ENCODE measurements around the gene HEXD. TPM values are rescaled to one million over a fixed set of nuclear protein-coding genes. Genes with fewer than 3 reads are reported as not detected.

Gene HEXD
- polyA plus RNA-seq, 1 experiment = 8.9 TPM

GRCh38 chr17:82438401-82439193 lies 20.4 kb downstream of the HEXD start:
- ChIA-PET POLR2A (no interaction called here), CTCF (interaction anchor here (0.8 kb wide), 1 partner anchor 14 kb away, joined by 3 read pairs; no protein-coding TSS in a partner anchor)
- Histone ChIP-seq H3K27me3 (ENCODE audit: control insufficient read depth, insufficient read depth, low read length) (no peaks in the 10 kb centered on the region), H3K36me3 (ENCODE audit: control insufficient read depth, insufficient read depth, low read length) (peaks cover 8% of the 10 kb centered on the region), H3K4me3 (ENCODE audit: low read depth, low read length) (no peak overlapping the region)
- no peak for DNase-seq (ENCODE audit: low read depth)
- TF ChIP-seq, protein P1, sequence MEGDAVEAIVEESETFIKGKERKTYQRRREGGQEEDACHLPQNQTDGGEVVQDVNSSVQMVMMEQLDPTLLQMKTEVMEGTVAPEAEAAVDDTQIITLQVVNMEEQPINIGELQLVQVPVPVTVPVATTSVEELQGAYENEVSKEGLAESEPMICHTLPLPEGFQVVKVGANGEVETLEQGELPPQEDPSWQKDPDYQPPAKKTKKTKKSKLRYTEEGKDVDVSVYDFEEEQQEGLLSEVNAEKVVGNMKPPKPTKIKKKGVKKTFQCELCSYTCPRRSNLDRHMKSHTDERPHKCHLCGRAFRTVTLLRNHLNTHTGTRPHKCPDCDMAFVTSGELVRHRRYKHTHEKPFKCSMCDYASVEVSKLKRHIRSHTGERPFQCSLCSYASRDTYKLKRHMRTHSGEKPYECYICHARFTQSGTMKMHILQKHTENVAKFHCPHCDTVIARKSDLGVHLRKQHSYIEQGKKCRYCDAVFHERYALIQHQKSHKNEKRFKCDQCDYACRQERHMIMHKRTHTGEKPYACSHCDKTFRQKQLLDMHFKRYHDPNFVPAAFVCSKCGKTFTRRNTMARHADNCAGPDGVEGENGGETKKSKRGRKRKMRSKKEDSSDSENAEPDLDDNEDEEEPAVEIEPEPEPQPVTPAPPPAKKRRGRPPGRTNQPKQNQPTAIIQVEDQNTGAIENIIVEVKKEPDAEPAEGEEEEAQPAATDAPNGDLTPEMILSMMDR (IDR thresholded peaks at IDR 0.05; ENCODE audit: insufficient read depth, low read depth, low read length) = no peak

DNA sequence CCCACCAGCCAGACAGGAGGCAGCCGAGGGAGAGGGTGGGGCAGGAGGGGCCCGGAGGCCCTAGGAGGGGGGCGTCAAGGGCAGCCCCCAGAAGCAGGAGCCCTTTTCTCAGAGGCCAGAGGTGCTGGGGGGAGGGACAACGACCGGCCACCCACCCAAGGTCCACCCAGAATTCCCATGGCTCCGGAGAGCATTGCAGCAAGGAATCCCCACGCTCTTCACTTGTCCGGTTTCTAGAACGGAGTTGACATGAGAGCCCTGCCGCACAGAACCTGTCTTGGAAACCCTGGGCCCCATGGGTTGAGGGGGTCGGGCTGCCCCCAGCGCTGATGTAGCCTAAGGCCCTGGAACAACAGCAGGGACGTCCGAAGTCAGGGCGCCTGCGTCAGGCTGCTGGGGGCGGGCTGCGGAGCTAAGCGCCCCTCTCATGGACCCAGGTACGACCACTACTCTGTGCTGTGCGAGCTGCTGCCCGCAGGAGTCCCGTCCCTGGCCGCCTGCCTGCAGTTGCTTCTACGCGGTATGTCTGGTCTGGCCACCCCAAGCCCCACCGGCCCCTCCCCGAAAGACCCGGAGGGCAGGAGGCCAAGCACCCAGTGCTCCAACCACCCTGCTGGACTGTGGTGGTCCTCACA lies 21.2 kb downstream of the HEXD start:
- no peak overlapping the region for H3K4me3 ChIP-seq (ENCODE audit: low read depth, low read length)
- no peaks in the 10 kb centered on the region for H3K27me3 ChIP-seq (ENCODE audit: control insufficient read depth, insufficient read depth, low read length)
- DNase-seq (ENCODE audit: low read depth) = no peak
- TF ChIP-seq, protein P1 (IDR thresholded peaks at IDR 0.05; ENCODE audit: insufficient read depth, low read depth, low read length) = no peak
- POLR2A ChIA-PET = no interaction called here
- H3K36me3 ChIP-seq (ENCODE audit: control insufficient read depth, insufficient read depth, low read length) = peaks cover 14% of the 10 kb centered on the region
- CTCF ChIA-PET = no interaction called here

DNA sequence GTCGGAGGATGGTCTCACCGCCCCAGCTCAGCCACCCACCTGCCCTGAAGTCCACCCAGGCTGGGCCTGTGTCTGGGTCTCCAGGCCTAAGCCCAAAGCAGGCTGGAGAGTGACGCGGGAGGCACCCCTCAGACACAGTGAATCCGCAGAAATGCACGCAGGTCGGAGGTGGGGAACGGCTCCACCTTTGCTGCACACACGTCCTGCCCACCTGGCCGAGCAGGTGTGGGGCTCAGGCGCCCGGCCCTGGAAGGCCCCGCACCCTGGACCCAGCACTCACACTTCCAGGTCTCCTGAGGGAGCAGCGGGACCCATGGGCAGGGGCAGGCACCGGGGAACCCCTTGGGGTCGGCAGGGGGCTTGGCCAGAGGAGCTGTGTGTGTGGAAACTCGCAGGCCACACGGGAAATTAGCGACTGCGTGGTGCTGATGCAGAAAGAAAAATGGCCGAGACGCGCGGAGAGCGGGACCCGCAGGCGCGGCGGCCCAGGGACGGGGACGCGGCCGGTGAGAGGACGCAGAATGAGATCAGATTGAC lies 21.8 kb downstream of the HEXD start:
- no peak for DNase-seq (ENCODE audit: low read depth)
- POLR2A ChIA-PET = no interaction called here
- H3K27me3 ChIP-seq (ENCODE audit: control insufficient read depth, insufficient read depth, low read length) = no peaks in the 10 kb centered on the region
- CTCF ChIA-PET = no interaction called here
- no peak overlapping the region for H3K4me3 ChIP-seq (ENCODE audit: low read depth, low read length)
- H3K36me3 ChIP-seq (ENCODE audit: control insufficient read depth, insufficient read depth, low read length) = peaks cover 17% of the 10 kb centered on the region
- TF ChIP-seq, protein P1 (IDR thresholded peaks at IDR 0.05; ENCODE audit: insufficient read depth, low read depth, low read length) = no peak

GRCh38 chr17:82440469-82440981 lies 22.4 kb downstream of the HEXD start:
- Histone ChIP-seq H3K4me3 (ENCODE audit: low read depth, low read length) (no peak overlapping the region), H3K27me3 (ENCODE audit: control insufficient read depth, insufficient read depth, low read length) (no peaks in the 10 kb centered on the region), H3K36me3 (ENCODE audit: control insufficient read depth, insufficient read depth, low read length) (peaks cover 22% of the 10 kb centered on the region)
- TF ChIP-seq, protein P1 (IDR thresholded peaks at IDR 0.05; ENCODE audit: insufficient read depth, low read depth, low read length) = no peak
- ChIA-PET POLR2A (no interaction called here), CTCF (no interaction called here)
- DNase-seq (ENCODE audit: low read depth) = no peak

DNA sequence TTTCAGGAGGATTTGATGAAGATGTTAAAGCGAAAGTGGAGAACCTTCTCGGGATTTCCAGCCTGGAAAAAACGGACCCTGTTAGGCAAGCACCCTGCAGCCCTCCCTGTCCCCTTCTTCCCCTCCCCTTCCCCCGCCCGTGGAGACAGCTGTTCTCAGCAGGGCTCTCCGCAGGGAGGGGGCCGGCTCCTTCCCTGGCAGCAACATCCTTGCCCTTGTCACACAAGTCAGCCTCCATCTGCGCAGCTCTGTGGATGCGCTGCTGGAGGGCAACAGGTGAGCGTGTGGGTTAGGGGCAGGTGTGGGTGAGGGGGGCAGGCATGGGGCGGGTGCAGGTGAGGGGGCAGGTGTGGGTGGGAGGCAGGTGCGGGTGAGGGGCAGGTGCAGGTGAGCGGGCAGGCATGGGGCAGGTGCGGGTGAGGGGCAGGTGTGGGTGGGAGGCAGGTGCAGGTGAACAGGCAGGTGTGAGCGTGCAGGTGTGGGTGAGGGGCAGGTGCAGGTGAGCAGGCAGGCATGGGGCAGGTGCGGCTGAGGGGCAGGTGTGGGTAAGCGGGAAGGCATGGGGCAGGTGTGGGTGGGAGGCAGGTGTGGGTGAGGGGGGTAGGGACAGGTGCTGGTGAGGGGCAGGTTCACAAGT lies 23.0 kb downstream of the HEXD start:
- DNase-seq (ENCODE audit: low read depth) = no peak
- H3K36me3 ChIP-seq (ENCODE audit: control insufficient read depth, insufficient read depth, low read length) = peaks cover 25% of the 10 kb centered on the region
- CTCF ChIA-PET = no interaction called here
- no peak overlapping the region for H3K4me3 ChIP-seq (ENCODE audit: low read depth, low read length)
- TF ChIP-seq, protein P1 (IDR thresholded peaks at IDR 0.05; ENCODE audit: insufficient read depth, low read depth, low read length) = no peak
- no peaks in the 10 kb centered on the region for H3K27me3 ChIP-seq (ENCODE audit: control insufficient read depth, insufficient read depth, low read length)
- POLR2A ChIA-PET = no interaction called here
